WERI-Rb-1 (cell line): ENCODE data around the gene MYEOV.

Experiments used
- DNase-seq: peaks from one replicate; pipeline ENCODE4 v3.0.0-alpha.2; 2020
- H3K27ac ChIP-seq: fragments of 250-450 bp; sonication (Bioruptor Pico); 2 replicates; pipeline ENCODE4 v1.5.1; 2020; ENCODE audit warnings: mild to moderate bottlenecking, moderate library complexity
- H3K27me3 ChIP-seq: fragments of 250-450 bp; sonication (Bioruptor Pico); 2 replicates; pipeline ENCODE4 v1.5.1; 2021; ENCODE audit warnings: mild to moderate bottlenecking, low read depth, moderate library complexity; ENCODE audit not compliant: insufficient read depth, severe bottlenecking
- H3K36me3 ChIP-seq: fragments of 250-450 bp; sonication (Bioruptor Pico); 2 replicates; pipeline ENCODE4 v1.5.1; 2020; ENCODE audit warnings: mild to moderate bottlenecking, moderate library complexity
- H3K4me3 ChIP-seq: 2 replicates; pipeline ENCODE4 v1.5.1; 2011; ENCODE audit warnings: low read depth, mild to moderate bottlenecking, control low read depth, low read length
- H3K9me3 ChIP-seq: fragments of 250-450 bp; sonication (Bioruptor Pico); 2 replicates; pipeline ENCODE4 v1.5.1; 2021; ENCODE audit warnings: mild to moderate bottlenecking, moderate library complexity; ENCODE audit not compliant: severe bottlenecking
- TF ChIP-seq, protein P1 (sequence below): IDR thresholded peaks from 2 replicates; pipeline ENCODE4 v1.5.1; 2011; ENCODE audit warnings: low read depth, mild to moderate bottlenecking, control low read depth, inconsistent platforms, low read length

MYEOV gene

DNA sequence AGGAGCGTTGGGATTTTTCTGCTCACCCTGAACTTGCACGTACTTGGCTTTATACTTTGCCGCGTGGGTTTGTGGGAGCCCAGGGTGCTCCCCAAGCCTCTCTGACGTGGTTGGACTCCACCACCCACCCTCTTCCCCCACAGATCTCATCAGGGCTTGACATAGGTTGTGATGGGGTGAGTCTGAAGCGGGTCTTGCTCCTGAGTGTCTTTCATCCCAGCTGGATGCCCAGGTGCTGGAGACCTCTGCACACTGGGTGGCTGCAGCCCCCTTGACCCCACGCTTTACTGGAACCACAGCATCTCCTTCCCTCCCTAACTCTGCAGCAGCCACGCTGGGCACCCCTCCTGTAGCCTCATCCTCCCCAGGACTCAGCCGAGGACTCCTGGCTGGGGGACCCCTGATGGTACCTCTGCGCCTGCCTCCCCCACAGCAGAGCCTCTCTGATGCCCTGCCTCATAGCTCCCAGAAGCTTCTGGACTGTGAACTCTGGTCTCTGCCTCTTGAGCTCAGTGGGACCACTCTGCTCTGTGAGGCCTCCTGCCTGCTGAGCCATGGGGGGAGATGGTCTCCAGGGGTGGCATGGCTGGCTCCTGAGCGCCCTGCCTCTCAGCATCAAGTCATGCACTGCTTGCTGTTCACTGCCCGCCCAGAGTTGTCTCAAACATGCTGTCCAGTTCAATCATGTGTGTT is 45.2 kb downstream of the MYEOV start:
- no peak for DNase-seq
- H3K4me3 ChIP-seq = no peak overlapping the region
- no peaks in the 10 kb centered on the region for H3K9me3 ChIP-seq
- TF ChIP-seq, protein P1, sequence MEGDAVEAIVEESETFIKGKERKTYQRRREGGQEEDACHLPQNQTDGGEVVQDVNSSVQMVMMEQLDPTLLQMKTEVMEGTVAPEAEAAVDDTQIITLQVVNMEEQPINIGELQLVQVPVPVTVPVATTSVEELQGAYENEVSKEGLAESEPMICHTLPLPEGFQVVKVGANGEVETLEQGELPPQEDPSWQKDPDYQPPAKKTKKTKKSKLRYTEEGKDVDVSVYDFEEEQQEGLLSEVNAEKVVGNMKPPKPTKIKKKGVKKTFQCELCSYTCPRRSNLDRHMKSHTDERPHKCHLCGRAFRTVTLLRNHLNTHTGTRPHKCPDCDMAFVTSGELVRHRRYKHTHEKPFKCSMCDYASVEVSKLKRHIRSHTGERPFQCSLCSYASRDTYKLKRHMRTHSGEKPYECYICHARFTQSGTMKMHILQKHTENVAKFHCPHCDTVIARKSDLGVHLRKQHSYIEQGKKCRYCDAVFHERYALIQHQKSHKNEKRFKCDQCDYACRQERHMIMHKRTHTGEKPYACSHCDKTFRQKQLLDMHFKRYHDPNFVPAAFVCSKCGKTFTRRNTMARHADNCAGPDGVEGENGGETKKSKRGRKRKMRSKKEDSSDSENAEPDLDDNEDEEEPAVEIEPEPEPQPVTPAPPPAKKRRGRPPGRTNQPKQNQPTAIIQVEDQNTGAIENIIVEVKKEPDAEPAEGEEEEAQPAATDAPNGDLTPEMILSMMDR = no peak
- H3K36me3 ChIP-seq = no peaks in the 10 kb centered on the region
- H3K27me3 ChIP-seq = peaks cover 64% of the 10 kb centered on the region
- no peak overlapping the region for H3K27ac ChIP-seq

DNA sequence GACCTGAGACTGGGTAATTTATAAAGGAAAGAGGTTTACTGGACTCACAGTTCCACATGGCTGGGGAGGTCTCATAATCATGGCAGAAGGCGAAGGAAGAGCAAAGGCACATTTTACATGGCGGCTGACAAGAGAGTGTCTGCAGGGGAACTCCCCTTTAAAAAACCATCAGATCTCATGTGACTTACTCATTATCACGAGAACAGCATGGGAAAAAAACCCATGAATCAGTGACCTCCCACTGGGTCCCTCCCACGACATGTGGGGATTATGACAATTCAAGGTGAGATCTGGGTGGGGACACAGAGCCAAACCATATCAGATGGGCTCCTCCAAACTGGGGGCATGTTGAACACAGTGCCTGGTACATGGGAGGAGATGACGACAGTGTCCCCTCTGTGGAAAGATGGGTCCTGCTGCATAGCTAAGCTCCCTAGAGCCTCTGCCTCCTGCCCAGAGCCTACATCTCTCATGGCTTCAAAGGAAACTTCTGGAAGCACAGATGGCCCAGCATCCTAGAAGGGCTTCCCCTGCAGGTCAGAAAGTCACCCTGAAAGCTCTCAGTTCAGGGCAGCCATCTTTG is 46.1 kb downstream of the MYEOV start:
- no peak for DNase-seq
- no peak overlapping the region for H3K4me3 ChIP-seq
- TF ChIP-seq, protein P1 = no peak
- no peak overlapping the region for H3K27ac ChIP-seq
- H3K27me3 ChIP-seq = peaks cover 67% of the 10 kb centered on the region
- H3K9me3 ChIP-seq = no peaks in the 10 kb centered on the region
- no peaks in the 10 kb centered on the region for H3K36me3 ChIP-seq

DNA sequence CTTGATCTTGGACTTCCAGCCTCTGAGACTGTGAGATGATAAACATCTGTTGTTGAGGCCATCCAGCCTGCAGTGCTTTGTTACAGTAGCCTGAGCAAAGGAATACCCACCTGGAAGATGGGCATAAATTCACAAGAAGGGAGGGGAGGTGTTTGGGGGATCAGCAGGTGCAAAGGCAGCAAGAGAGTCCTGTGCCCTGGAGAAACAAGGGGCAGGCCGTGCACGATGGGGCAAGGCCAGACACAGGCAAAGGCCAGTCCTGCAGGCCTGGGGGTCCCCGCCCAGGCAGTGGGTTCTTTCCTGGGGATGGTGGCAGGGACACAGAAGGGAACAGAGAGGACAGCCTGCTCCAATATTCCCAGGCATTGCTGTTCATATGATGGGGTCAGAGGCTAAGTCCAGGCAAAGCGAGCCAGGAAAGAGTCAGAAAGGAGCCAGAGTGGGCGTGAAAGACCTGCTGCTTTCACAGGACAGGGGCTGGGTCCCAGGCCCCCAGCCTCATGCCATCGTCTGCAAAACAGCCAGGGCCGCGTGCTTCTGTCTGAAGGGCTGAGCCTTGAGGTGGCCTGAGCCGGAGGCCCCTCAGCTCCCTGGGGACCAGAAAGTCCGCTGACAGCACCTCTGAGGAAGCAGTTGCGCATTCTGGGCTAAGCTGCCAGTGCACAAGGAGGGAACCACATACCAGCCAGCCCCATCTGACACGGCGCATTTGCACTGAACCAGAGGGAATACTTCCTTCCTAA is 48.8 kb downstream of the MYEOV start:
- no peak for DNase-seq
- no peaks in the 10 kb centered on the region for H3K9me3 ChIP-seq
- no peak overlapping the region for H3K4me3 ChIP-seq
- H3K36me3 ChIP-seq = no peaks in the 10 kb centered on the region
- peaks cover 57% of the 10 kb centered on the region for H3K27me3 ChIP-seq
- H3K27ac ChIP-seq = no peak overlapping the region
- TF ChIP-seq, protein P1 = no peak

DNA sequence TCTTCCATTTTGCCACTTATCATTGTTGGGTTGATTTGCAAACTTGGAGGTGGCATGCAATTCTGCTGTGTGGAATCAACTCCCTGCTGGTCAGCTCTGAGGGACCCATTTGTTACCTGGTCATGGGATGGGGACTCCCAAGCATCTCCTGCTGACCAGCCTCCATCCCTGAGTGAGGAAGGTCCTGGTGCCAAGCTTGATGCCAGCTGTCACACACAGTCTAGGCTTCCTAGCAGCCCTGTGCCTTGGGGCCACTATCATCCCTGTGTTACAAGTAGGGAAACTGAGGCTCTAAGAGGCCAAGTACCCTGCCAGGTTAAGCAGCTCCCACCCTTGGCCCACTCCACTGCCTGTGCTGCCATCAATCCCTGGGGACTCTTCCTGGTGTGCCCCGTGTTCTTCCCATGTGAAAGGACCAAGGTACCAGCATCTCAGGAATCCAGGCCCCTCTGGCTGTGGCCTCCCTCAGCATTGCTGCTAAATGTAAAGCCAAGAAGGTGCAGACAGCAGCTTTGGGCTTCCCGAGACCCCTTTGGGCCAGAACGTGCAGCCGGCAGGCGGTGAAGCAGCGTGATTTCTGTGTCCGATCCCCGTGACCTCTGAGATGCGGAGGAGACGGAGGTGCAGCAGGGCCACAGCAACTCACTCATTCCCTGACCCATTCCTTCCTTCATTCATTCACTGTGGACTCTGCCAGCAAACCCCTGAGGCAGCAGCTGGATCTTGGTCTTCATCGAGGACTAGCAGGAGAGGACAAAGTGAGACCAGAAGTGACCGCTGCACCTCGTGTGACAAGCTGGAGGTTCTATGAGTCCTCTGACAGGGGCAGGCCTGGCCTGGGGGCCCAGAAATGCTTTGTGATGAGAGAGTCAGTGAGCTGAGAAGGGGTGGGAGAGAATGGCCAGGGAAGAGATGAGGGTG is 49.7 kb downstream of the MYEOV start:
- H3K27ac ChIP-seq = no peak overlapping the region
- H3K36me3 ChIP-seq = no peaks in the 10 kb centered on the region
- DNase-seq = no peak
- H3K4me3 ChIP-seq = no peak overlapping the region
- peaks cover 5% of the 10 kb centered on the region for H3K9me3 ChIP-seq
- TF ChIP-seq, protein P1 = no peak
- peaks cover 63% of the 10 kb centered on the region for H3K27me3 ChIP-seq

DNA sequence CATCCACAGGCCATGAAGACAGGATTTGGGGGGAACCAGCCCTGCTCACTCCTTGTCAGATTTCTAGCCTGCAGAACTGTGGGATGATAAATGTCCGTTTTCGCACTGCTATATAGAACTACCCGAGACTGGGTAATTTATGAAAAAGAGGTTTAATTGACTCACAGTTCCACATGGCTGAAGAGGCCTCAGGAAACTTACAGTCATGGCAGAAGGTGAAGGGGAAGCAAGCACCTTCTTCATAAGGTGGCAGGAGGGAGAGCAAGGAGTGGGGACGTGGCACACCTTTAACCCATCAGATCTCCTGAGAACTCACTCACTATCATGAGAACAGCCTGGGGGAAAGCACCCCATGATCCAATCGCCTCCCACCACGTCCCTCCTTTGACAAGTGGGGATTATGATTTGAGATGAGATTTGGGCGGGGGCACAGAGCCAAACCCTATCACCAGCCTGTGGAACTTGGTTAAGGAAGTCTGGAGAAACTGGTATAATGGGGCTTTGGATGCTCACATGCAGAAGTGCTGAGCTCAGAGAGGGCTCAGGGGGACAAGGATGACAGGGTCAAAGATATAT is 50.7 kb downstream of the MYEOV start:
- H3K27ac ChIP-seq = no peak overlapping the region
- H3K36me3 ChIP-seq = no peaks in the 10 kb centered on the region
- no peak overlapping the region for H3K4me3 ChIP-seq
- H3K9me3 ChIP-seq = peaks cover 6% of the 10 kb centered on the region
- TF ChIP-seq, protein P1 = no peak
- H3K27me3 ChIP-seq = peaks cover 65% of the 10 kb centered on the region
- no peak for DNase-seq
